ENCODE measurements around the gene PTPRK.
A peak's percentile ranks its signal among the peaks of the same experiment; 100 is the strongest.
"Not testable (repeated sequence)": the region's sequence is repeated elsewhere in the genome, so short reads cannot be mapped to it uniquely, and the experiment has no call there.

PTPRK gene

GRCh38 chr6:128493877-128494276 is 26.5 kb downstream of the PTPRK start:
- H3K4me3 ChIP-seq (ENCODE audit: low read depth, low read length), result no peak overlapping the region
- in situ Hi-C loops (cut with HindIII; ENCODE audit: low pct_ligation_motif_present, low sequenced_read_pairs), result no loop called here
- no peaks in the 10 kb centered on the region for H3K27me3 ChIP-seq (replicated peaks)
- H3K27ac ChIP-seq, result no peak overlapping the region
- no peak for TF ChIP-seq CTCF (IDR thresholded peaks at IDR 0.05; ENCODE audit: low read depth, low read length, missing control alignments)
- H3K36me3 ChIP-seq (replicated peaks), result no peaks in the 10 kb centered on the region
- no peak for DNase-seq

GRCh38 chr6:128492386-128492785 is 28.0 kb downstream of the PTPRK start:
- H3K27ac ChIP-seq, result peak overlapping the region; percentile 79
- DNase-seq, result peak; percentile 80
- in situ Hi-C loops (cut with HindIII; ENCODE audit: low pct_ligation_motif_present, low sequenced_read_pairs), result no loop called here
- H3K4me3 ChIP-seq (ENCODE audit: low read depth, low read length), result no peak overlapping the region
- no peaks in the 10 kb centered on the region for H3K36me3 ChIP-seq (replicated peaks)
- no peak for TF ChIP-seq CTCF (IDR thresholded peaks at IDR 0.05; ENCODE audit: low read depth, low read length, missing control alignments)
- no peaks in the 10 kb centered on the region for H3K27me3 ChIP-seq (replicated peaks)

GRCh38 chr6:128491610-128492206 is 28.7 kb downstream of the PTPRK start:
- H3K36me3 ChIP-seq (replicated peaks), result no peaks in the 10 kb centered on the region
- peak overlapping the region; percentile 38 for H3K4me3 ChIP-seq (ENCODE audit: low read depth, low read length)
- no peaks in the 10 kb centered on the region for H3K27me3 ChIP-seq (replicated peaks)
- no peak for TF ChIP-seq CTCF (IDR thresholded peaks at IDR 0.05; ENCODE audit: low read depth, low read length, missing control alignments)
- DNase-seq, result peak; percentile 86
- peak overlapping the region; percentile 79 for H3K27ac ChIP-seq
- in situ Hi-C loops (cut with HindIII; ENCODE audit: low pct_ligation_motif_present, low sequenced_read_pairs), result no loop called here

- Histone ChIP-seq H3K27me3 (replicated peaks) (no peaks in the 10 kb centered on the region), H3K4me3 (ENCODE audit: low read depth, low read length) (peak overlapping the region; percentile 38), H3K27ac (peak overlapping the region; percentile 79), H3K36me3 (replicated peaks) (no peaks in the 10 kb centered on the region)
- TF ChIP-seq CTCF (IDR thresholded peaks at IDR 0.05; ENCODE audit: low read depth, low read length, missing control alignments), result no peak
- in situ Hi-C loops (cut with HindIII; ENCODE audit: low pct_ligation_motif_present, low sequenced_read_pairs), result no loop called here
- DNase-seq, result peak; percentile 41
Measured at GRCh38 chr6:128491100-128491581, 29.3 kb downstream of the PTPRK start.

GRCh38 chr6:128487746-128488145 is 32.7 kb downstream of the PTPRK start:
- Histone ChIP-seq H3K4me3 (ENCODE audit: low read depth, low read length) (no peak overlapping the region), H3K27me3 (replicated peaks) (no peaks in the 10 kb centered on the region), H3K36me3 (replicated peaks) (no peaks in the 10 kb centered on the region), H3K27ac (peak overlapping the region; percentile 29)
- in situ Hi-C loops (cut with HindIII; ENCODE audit: low pct_ligation_motif_present, low sequenced_read_pairs), result no loop called here
- peak; percentile 71 for DNase-seq
- TF ChIP-seq CTCF (IDR thresholded peaks at IDR 0.05; ENCODE audit: low read depth, low read length, missing control alignments), result no peak

- no peak for DNase-seq
- Histone ChIP-seq H3K36me3 (replicated peaks) (no peaks in the 10 kb centered on the region), H3K27me3 (replicated peaks) (no peaks in the 10 kb centered on the region), H3K27ac (no peak overlapping the region), H3K4me3 (ENCODE audit: low read depth, low read length) (no peak overlapping the region)
- TF ChIP-seq CTCF (IDR thresholded peaks at IDR 0.05; ENCODE audit: low read depth, low read length, missing control alignments), result peak; percentile 55
- in situ Hi-C loops (cut with HindIII; ENCODE audit: low pct_ligation_motif_present, low sequenced_read_pairs), result no loop called here
Measured at GRCh38 chr6:128487055-128487454, 33.3 kb downstream of the PTPRK start.

- H3K27ac ChIP-seq; H3K27me3 ChIP-seq (replicated peaks); DNase-seq; in situ Hi-C loops (cut with HindIII; ENCODE audit: low pct_ligation_motif_present, low sequenced_read_pairs); H3K4me3 ChIP-seq (ENCODE audit: low read depth, low read length); H3K36me3 ChIP-seq (replicated peaks): not testable (repeated sequence)
Measured at GRCh38 chr6:128486580-128486979, 33.8 kb downstream of the PTPRK start.
